COR-L47 (cell line): ENCODE results near the gene PCK1.

Source experiments
- DNase-seq: peaks from one replicate; lab custom pipeline; 2025; lab: John Stamatoyannopoulos, UW

The PCK1 gene

DNA sequence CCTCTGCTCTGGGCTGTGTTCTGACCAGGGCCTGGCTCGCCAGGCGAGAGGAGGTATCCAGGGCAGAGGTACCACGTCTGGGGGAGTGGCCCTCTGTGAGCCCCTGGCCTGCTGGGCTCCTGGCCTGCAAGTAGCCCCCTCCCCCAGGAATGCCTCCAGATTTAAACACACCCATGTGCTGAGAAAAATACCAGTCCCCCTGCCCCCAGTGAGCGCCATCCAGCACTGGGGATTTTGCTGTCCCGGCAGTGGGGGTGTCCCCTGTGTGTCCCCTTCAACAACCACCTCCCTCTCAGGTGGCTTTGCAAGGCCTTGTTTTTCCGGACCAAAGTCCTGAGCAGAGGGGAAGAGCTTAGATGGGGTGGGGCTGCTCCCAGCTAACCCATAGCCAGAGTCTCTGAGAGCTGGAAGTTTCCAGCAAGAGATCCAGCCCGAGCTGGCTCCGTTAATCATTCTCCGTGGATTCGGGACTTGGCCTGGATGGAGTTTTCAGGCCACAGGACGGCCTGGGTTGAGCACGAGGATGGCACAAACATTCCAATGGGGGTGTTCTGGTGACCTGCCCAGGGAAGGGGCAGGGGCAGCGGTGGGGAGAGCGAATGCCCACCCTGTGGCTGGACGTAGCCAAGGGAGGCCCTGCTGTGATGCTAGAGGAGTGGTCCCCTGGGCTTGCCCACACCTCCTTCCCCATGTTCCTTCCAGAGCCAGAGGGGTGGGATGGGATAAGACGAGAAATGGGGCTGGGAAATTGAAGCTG is 29.0 kb downstream of the PCK1 start:
- no peak for DNase-seq

GRCh38 chr20:57590485-57591288 is 29.8 kb downstream of the PCK1 start:
- no peak for DNase-seq

DNA sequence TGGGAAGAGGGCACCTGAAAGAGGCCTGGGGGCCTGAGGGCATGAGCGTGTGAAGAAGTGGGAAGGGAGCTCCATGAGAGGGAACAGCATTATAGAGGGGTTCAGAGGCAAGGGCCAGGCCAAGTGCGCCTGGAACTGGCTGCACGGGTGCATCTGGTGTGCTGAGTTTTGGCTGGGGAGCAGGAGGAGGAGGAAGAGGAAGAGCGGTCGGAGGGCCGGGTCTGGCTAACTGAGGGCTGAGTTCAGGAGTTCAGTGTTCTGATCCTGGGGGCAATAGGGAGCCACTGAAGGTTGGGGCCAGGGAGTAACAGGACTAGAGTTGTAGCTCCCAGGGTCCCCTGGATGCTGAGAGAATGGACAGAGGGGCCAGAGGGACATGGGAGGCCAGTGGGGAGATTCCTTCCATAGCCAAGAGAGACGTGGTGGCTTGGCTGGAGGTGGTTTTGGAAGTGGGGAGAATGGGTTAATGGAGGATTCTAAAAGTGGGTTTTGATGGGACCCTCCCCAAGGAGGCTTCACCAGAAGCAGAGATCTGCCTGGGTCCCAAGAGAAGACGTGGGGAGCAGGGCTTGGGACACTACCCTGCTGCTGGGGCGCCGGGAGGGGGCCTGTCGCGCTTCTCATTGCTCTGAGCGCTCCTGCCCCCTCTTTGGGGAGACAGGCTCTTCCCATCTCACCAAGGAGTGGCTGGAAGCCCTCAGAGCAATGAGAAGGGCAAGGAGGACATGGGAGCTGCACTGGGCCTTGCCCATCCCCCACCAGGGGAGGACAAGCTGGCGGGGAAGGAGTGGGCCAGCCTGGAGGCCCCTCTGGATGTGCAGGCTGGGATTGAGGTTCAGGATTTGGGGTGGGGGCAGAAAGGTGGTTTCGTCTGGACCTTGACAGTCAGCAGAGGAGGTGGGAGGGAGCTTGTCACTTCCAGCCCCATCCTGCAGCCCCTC is 30.6 kb downstream of the PCK1 start:
- DNase-seq, result no peak

DNA sequence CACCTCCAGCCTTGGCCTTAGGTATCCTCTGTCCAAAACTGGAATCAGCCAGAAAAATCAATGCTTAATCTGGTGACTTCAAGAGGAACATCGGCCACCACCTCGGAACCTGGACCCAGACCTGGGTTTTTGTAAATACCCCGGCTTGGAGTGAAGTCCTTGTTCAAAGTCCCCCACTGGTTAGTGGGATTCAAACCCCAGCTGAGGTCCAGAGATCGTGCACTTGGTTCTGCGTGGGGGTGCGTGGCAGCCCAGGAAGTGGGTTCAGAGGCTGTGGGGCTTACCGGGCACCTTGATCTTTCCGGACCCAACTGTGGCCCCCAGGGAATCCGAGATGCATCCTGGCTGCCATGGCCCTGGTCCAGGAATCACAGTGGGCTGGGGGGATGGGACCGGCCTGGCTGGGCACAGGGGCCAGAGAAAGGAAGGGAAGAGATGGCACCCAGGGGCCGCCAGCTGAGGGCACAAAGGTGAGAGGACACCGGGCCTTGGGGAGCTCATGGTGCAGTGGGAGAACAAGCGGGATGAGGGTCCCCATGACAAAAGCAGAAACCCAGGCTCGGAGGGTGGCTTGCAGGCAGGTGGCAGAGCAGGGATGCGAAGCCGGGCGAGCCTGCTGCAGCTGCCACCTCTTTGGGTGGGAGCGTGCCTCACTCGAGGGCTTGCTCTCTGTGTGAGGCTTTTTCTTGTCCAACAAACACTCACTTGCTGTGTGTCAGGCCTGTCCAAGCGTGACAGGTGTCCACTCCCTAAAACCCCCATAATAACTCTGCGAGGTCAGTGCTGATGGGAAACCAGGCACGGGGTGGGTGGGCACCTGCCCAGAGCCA is 31.6 kb downstream of the PCK1 start:
- no peak for DNase-seq

DNA sequence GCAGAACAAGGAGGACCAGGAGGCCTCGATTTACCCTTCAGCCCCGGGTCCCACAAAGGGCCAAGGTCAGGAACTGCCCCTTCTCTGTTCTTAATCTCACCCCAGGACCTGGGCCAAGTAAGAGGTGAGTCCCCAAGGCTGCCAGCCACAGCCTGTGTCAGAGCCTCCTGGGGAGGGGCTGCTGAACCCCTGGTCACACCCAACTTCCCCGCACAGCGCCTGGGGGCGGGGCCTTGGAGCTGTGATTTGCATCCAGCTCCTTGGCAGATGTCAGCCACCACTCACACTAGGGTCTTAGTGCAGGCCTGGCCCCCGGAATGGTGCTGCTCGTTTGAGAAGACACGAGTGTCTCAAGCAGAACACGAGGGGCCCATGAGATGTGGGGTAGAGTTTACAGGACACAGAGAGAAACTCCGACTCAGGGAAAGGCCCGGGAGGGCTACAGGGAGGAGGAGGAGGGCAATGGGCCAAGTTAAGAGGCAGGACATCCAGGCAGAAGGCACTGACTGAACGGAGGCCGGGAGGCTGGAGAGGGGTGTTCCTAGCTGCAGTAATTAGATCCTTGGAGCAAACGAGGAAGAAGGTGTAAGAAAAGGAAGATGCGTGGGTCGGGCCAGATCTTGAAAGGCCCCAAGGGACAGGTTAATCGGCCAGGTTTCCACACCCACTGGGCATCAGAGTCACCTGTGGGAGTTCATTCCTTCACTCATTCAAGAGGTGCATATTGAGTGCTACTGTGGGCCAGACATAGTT is 32.4 kb downstream of the PCK1 start:
- no peak for DNase-seq

GRCh38 chr20:57594092-57594951 is 33.4 kb downstream of the PCK1 start:
- peak; percentile 3 for DNase-seq

GRCh38 chr20:57595041-57596030 is 34.4 kb downstream of the PCK1 start:
- no peak for DNase-seq

DNA sequence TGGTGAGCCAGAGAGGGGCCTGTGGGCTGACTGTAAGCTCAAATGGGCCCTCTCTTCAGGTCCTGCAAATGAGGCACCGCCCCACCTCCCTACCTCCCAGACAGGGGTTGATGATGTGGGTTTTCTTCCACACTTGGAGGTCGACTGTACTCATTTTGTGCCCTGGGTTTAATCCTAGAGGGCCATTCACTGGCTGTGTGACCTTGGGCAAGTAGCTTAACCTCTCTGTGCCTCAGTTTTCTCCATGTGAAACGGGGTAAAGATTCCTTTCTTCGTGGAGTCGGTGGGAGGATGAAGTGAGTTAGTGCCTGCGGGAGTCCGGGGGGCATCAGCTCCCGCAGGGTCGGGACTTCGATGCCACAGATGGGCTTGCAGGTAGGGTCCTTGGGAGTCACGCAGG is 35.4 kb downstream of the PCK1 start:
- DNase-seq, result no peak

- DNase-seq, result peak; percentile 28
Observed at GRCh38 chr20:57596998-57597939, 36.4 kb downstream of the PCK1 start.

- DNase-seq, result no peak
Observed at GRCh38 chr20:57598060-57598459, 37.1 kb downstream of the PCK1 start.

- no peak for DNase-seq
Observed at GRCh38 chr20:57598491-57598890, 37.6 kb downstream of the PCK1 start.

DNA sequence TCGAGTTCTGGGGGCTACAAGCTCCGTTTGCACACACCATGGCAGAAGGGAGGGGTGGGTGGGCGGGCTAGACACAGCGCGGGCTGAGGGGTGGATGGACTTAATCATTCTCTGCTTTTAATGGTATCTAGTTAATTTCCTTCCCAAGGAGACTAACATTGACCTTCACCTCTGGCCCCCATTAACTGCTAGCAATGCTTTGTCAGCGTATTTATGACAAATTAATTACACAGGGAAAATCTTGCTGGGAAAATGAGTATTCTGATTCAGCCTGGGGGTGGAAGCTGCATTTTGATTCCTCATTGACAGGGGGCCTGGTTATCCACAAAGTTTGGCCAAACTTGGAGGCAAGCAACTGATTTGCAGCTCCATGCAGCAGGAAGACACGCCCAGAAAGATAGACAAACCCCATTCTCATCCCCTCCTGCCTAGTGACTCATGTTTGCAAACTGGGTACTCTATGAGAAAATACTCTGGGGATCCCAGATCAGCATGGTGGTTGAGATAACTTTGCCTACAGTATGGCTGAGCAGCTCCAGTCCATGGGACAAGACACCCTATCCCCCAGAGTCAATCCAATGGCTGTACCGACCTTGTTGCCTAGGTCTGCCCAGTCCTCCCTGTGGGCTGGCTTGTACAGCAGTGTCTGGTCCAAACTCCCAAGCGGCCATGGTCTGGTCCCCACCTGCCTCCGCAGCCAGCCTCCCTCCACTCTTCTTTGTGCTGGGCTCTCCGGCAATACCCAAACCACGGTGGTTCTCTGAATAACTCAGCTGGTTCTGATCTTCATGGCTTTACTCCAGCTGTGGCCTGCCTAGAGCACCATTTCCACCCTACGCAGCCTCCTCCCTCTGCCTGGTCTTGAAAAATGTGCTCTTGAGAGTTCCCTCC is 39.7 kb downstream of the PCK1 start:
- no peak for DNase-seq

GRCh38 chr20:57601211-57601570 is 40.3 kb downstream of the PCK1 start:
- no peak for DNase-seq

DNA sequence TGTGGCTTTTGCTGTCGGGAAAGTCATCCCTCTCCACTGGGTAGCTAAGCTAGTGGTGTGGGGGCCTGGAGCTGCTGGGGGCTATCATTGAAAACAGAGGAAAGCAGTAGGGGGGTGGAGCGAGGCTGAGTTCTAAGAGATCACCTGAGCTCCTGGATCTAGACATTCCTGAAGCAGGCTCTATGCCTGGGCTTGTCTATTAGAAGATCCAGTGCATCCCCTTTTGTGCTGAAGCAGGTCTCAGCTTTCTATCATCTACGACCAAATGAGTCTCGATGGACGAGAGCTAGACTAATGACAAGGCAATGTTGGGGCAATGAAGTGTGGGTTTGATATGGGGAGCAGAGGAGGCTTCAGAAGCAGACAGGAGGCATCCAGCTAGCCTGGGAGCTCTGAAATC is 40.8 kb downstream of the PCK1 start:
- no peak for DNase-seq

DNA sequence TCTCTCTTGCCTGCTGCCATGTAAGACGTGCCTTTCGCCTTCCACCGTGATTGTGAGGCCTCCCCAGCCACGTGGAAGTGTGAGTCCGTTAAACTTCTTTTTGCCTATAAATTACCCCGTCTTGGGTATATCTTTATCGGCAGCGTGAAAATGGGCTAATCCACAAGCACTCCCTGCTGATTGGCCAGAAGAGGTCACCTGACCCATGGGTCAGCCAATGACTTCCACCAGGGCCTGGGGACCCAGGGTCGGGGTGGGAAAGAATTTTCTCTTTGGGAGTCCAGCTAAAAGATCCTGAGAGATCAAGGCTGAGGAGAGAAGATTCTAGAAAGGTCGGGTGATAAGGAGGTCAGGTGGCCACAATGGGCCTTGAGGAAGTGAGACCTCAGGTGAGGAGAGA is 42.2 kb downstream of the PCK1 start:
- DNase-seq, result no peak

GRCh38 chr20:57605045-57605444 is 44.1 kb downstream of the PCK1 start:
- no peak for DNase-seq
